AG08395 (cell line): Measurements from ENCODE around the gene FOXB2.

Experiments used
- DNase-seq: peaks from one replicate; pipeline ENCODE4 v3.0.0; 2012; ENCODE audit warnings: mixed read lengths, low spot score

Gene FOXB2

GRCh38 chr9:77066388-77066787 is 46.9 kb downstream of the FOXB2 start:
- no peak for DNase-seq
